GM12878 (cell line): Measurements from ENCODE around the gene GRM5. TPM values are rescaled to one million over a fixed set of nuclear protein-coding genes. Genes with fewer than 3 reads are reported as not detected.

ENCODE experiments used
- ATAC-seq: fragments of 200-7000 bp; cut with Tn5 transposase; 3 replicates; pipeline ENCODE4 v1.9.1; 2020; ENCODE audit warnings: mild to moderate bottlenecking, moderate library complexity
- BruUV-seq: library from RNA; stranded (reverse); fragments of 400-500 nt; replicated peaks from 2 replicates; lab custom pipeline; 2021; lab: Mats Ljungman, UMichigan
- CTCF ChIA-PET: fragments of 300-600 bp; sonication (Branson Sonifier 250); formaldehyde crosslinking; extraction: SDS; loops from one replicate; lab custom pipeline; 2021; ENCODE audit warnings: inconsistent platforms; lab: Yijun Ruan, JAX
- POLR2A ChIA-PET: fragments of 350-600 bp; formaldehyde crosslinking; extraction: SDS; loops from one replicate; lab custom pipeline; 2021; ENCODE audit warnings: inconsistent platforms; lab: Charles Lee
- RAD21 ChIA-PET: fragments of 300-600 bp; sonication (Branson Sonifier 250); formaldehyde crosslinking; loops from one replicate; lab custom pipeline; 2023; ENCODE audit warnings: antibody characterized with exemption; ENCODE audit not compliant: unreplicated experiment; lab: Charles Lee
- SMC1A ChIA-PET: fragments of 300-600 bp; sonication (Branson Sonifier 250); formaldehyde crosslinking; loops from one replicate; lab custom pipeline; 2023; ENCODE audit not compliant: unreplicated experiment, uncharacterized antibody; lab: Charles Lee
- DNase-seq: peaks from one replicate; pipeline ENCODE4 v3.0.0-alpha.2; 2011; ENCODE audit warnings: low read depth, low spot score
- FAIRE-seq: peaks from 3 replicates; lab custom pipeline; 2011; peaks lifted over from hg19 to GRCh38; lab: Jason Lieb, UNC
- H2AFZ ChIP-seq: 2 replicates; pipeline ENCODE4 v1.6.0; 2011; ENCODE audit warnings: low read depth, low read length, control low read depth; ENCODE audit not compliant: control insufficient read depth
- H3K27ac ChIP-seq: 2 replicates; pipeline ENCODE4 v1.5.1; 2011; ENCODE audit warnings: control low read depth; ENCODE audit not compliant: control insufficient read depth, insufficient read depth
- H3K27me3 ChIP-seq, 2 experiments: replicated peaks in 1 of 2; 2 replicates each; pipeline versions ENCODE4 v1.6.0 to v1.6.1; 2011; ENCODE audit warnings: low read length in 1 of 2; ENCODE audit not compliant: control insufficient read depth in 2 of 2, insufficient read depth in 2 of 2
- H3K36me3 ChIP-seq, 2 experiments: 2 replicates each; pipeline ENCODE4 v1.5.1; 2011; ENCODE audit warnings: low read length in 1 of 2; ENCODE audit not compliant: control insufficient read depth in 2 of 2, insufficient read depth in 2 of 2
- H3K4me1 ChIP-seq: 2 replicates; pipeline ENCODE4 v1.6.1; 2011; ENCODE audit warnings: mild to moderate bottlenecking, low read length, moderate library complexity, mixed read lengths; ENCODE audit not compliant: control insufficient read depth, insufficient read depth
- H3K4me2 ChIP-seq: 2 replicates; pipeline ENCODE4 v1.6.0; 2011; ENCODE audit warnings: control low read depth; ENCODE audit not compliant: control insufficient read depth, insufficient read depth
- H3K4me3 ChIP-seq: fragments of 200-600 bp; sonication (generic); 2 replicates; pipeline ENCODE4 v1.5.1; 2016
- H3K79me2 ChIP-seq: 2 replicates; pipeline ENCODE4 v1.6.0; 2011; ENCODE audit warnings: low read length; ENCODE audit not compliant: control insufficient read depth, insufficient read depth
- H3K9ac ChIP-seq: 2 replicates; pipeline ENCODE4 v1.8.0; 2011; ENCODE audit warnings: low read length, control low read depth, mixed read lengths; ENCODE audit not compliant: control insufficient read depth, insufficient read depth
- H3K9me3 ChIP-seq: replicated peaks from 3 replicates; pipeline ENCODE4 v1.5.1; 2011; ENCODE audit warnings: mild to moderate bottlenecking, low read length; ENCODE audit not compliant: control insufficient read depth, insufficient read depth
- H4K20me1 ChIP-seq: 2 replicates; pipeline ENCODE4 v1.6.0; 2011; ENCODE audit not compliant: control insufficient read depth, insufficient read depth
- BCL3 ChIP-seq: IDR thresholded peaks from 2 replicates; pipeline ENCODE4 v1.6.1; 2011; ENCODE audit warnings: borderline replicate concordance, low read depth, mild to moderate bottlenecking, moderate library complexity, low read length; ENCODE audit not compliant: insufficient read depth, poor library complexity, severe bottlenecking
- CREB1 ChIP-seq: IDR thresholded peaks from 2 replicates; pipeline ENCODE4 v1.6.1; 2012; ENCODE audit warnings: low read depth, mild to moderate bottlenecking, inconsistent platforms
- ESRRA ChIP-seq: IDR thresholded peaks from 2 replicates; pipeline ENCODE4 v1.6.1; 2012; ENCODE audit warnings: mild to moderate bottlenecking, low read length, improper control_type of control experiment
- ETV6 ChIP-seq, 2 experiments: fragments of 450-650 bp in 1 of 2; IDR thresholded peaks in 1 of 2; conservative IDR thresholded peaks in 1 of 2; 2 replicates each; pipeline ENCODE4 v1.6.1; 2014; ENCODE audit warnings: antibody characterized with exemption in 1 of 2, borderline replicate concordance in 1 of 2, low read depth in 1 of 2, mild to moderate bottlenecking in 1 of 2, moderate library complexity in 1 of 2
- HDGF ChIP-seq: fragments of 450-650 bp; IDR thresholded peaks from 2 replicates; pipeline ENCODE4 v1.6.1; 2016; ENCODE audit warnings: antibody characterized with exemption
- JUND ChIP-seq: IDR thresholded peaks from 2 replicates; pipeline ENCODE4 v1.6.1; 2012; ENCODE audit warnings: low read depth, mild to moderate bottlenecking, low read length, improper control_type of control experiment, moderate library complexity
- POLR2AphosphoS2 ChIP-seq: IDR thresholded peaks from 2 replicates; pipeline ENCODE4 v1.6.1; 2011; ENCODE audit warnings: low read depth, mild to moderate bottlenecking, low read length, improper control_type of control experiment, moderate library complexity
- RCOR1 ChIP-seq: conservative IDR thresholded peaks from 2 replicates; pipeline ENCODE4 v1.6.1; 2012; ENCODE audit warnings: low read depth, low read length, improper control_type of control experiment
- SMC3 ChIP-seq: IDR thresholded peaks from 2 replicates; pipeline ENCODE4 v1.6.1; 2011; ENCODE audit warnings: low read length, improper control_type of control experiment, borderline replicate concordance
- TARDBP ChIP-seq: IDR thresholded peaks from 2 replicates; pipeline ENCODE4 v1.6.1; 2016; ENCODE audit warnings: borderline replicate concordance
- ZZZ3 ChIP-seq: IDR thresholded peaks from 2 replicates; pipeline ENCODE4 v1.6.1; 2011; ENCODE audit warnings: low read depth; ENCODE audit not compliant: control insufficient read depth, insufficient read length
- in situ Hi-C: fragments of 300-500 bp; cut with MboI; formaldehyde crosslinking; loops from 9 replicates; pipeline ENCODE4 v1.14.3; 2018; ENCODE audit warnings: mixed read lengths
- intact Hi-C: fragments of 100-400 bp; cut with micrococcal nuclease; formaldehyde crosslinking; loops from one replicate; pipeline ENCODE4 v1.14.2; 2022; ENCODE audit not compliant: unreplicated experiment
- polyA plus RNA-seq, 11 experiments: library from polyadenylated mRNA; depleted of rRNA in 4 of 11; unstranded in 6 of 11; stranded (reverse) in 5 of 11; fragments of >200 nt; fragmentation: Nextera tagmentation in 4 of 11; fragmentation: Illumina TruSeq in 1 of 11; extraction: Ambion mirVana in 4 of 11; extraction: Trizol in 1 of 11; gene quantifications; 1 replicate in 1 of 11; 2 replicates in 10 of 11; pipeline versions ENCODE4 v1.2.1 to v1.2.3, GENCODE V29; 2011 to 2016; ENCODE audit warnings: inconsistent platforms in 2 of 11, missing spikeins in 2 of 11, low read depth in 1 of 11
- total RNA-seq, 4 experiments: library from RNA; depleted of rRNA in 3 of 4; stranded (reverse); fragments of >200 nt in 3 of 4; fragmentation: Illumina TruSeq in 1 of 4; extraction: Trizol in 1 of 4; gene quantifications; 2 replicates each; pipeline versions ENCODE4 v1.2.1 to v1.2.3, GENCODE V29; 2013 to 2021
- TF ChIP-seq, protein P1 (sequence below): fragments of 450-650 bp; IDR thresholded peaks from 2 replicates; pipeline ENCODE4 v1.6.1; 2016; ENCODE audit warnings: mild to moderate bottlenecking, moderate library complexity, borderline replicate concordance
- TF ChIP-seq, protein P2 (sequence below): IDR thresholded peaks from 2 replicates; pipeline ENCODE4 v1.6.1; 2011; ENCODE audit warnings: borderline replicate concordance, low read depth, mild to moderate bottlenecking, moderate library complexity, mixed read lengths, low read length; ENCODE audit not compliant: insufficient read depth; ENCODE audit errors: extremely low read length
- TF ChIP-seq, protein P3 (sequence below): IDR thresholded peaks from 2 replicates; pipeline ENCODE4 v1.6.1; 2011; ENCODE audit warnings: low read depth, low read length, improper control_type of control experiment, borderline replicate concordance

The GRM5 gene
- total and polyA plus RNA-seq, 10 of the 15 experiments (the other 5 are each of a cell fraction or from before 2014, with no cell fraction given): not detected

DNA sequence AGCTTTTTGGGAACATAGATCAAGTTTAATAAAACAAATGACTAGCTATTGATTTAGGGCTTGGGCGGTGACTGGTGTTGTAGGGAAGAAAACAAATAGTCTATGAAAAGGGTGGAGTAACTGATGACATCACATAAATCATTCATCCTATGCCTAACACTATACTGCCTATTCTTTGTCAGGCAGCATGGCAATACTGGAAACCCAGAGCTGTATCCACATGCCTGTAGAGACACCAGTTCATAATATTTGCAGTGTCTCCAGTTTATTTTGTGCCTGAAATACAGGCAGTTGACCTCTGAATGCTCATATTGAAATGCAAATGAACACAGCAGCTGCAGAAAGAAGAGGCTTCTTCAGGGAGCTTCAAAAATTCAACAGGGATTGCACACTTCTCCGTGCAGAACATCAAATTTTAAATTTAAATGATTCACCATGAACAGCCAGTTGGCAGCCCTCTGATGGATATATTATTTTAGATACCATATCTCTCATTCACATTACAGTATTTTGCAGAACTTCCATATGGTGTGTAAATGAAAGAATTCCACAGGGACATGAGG is 445.1 kb downstream of the GRM5 start (continued):
- TF ChIP-seq, protein P1, sequence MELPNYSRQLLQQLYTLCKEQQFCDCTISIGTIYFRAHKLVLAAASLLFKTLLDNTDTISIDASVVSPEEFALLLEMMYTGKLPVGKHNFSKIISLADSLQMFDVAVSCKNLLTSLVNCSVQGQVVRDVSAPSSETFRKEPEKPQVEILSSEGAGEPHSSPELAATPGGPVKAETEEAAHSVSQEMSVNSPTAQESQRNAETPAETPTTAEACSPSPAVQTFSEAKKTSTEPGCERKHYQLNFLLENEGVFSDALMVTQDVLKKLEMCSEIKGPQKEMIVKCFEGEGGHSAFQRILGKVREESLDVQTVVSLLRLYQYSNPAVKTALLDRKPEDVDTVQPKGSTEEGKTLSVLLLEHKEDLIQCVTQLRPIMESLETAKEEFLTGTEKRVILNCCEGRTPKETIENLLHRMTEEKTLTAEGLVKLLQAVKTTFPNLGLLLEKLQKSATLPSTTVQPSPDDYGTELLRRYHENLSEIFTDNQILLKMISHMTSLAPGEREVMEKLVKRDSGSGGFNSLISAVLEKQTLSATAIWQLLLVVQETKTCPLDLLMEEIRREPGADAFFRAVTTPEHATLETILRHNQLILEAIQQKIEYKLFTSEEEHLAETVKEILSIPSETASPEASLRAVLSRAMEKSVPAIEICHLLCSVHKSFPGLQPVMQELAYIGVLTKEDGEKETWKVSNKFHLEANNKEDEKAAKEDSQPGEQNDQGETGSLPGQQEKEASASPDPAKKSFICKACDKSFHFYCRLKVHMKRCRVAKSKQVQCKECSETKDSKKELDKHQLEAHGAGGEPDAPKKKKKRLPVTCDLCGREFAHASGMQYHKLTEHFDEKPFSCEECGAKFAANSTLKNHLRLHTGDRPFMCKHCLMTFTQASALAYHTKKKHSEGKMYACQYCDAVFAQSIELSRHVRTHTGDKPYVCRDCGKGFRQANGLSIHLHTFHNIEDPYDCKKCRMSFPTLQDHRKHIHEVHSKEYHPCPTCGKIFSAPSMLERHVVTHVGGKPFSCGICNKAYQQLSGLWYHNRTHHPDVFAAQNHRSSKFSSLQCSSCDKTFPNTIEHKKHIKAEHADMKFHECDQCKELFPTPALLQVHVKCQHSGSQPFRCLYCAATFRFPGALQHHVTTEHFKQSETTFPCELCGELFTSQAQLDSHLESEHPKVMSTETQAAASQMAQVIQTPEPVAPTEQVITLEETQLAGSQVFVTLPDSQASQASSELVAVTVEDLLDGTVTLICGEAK: no peak
- TF ChIP-seq ZZZ3 (no peak), TARDBP (no peak)

DNA sequence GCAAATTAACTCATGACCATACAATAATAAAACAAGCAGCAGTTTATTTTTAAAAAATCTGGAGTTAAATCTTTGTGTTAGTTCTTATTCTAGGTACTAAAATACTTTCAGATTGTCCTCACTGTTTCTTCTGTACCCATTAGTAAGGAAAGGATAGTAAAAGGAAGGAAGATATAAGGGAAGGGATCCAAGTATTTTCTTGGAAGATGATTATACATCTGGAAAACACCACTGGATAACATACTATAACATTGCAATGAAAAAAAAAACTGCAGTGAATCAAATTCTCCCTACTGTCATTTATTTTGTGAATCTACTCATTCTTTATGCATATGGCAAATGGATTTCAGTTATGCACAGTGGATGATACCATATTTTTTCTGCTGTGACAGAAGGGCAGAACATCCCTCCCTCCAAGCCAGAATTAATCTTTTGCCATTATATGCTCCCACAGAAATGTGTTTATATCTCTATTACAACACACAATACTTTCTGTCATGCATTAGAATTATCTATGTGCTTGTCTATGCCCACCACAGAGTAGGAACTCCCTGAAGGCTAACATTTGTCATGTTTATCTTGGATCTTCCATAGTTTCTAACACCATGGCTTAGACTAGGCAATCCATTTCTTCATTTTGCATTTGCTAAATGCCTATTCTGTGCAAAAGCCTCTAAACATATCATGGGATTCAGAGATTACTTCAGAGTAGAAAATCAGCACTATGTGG is 446.0 kb downstream of the GRM5 start:
- no peak overlapping the region for H3K9ac ChIP-seq
- CTCF ChIA-PET: no interaction called here
- FAIRE-seq (no peak), DNase-seq (no peak), ATAC-seq (no peak)
- H4K20me1 ChIP-seq: no peaks in the 10 kb centered on the region
- no peaks in the 10 kb centered on the region; a peak in 2 of 4 replicates for H3K27me3 ChIP-seq
- SMC1A ChIA-PET: no interaction called here
- RAD21 ChIA-PET: no interaction called here
- no peaks in the 10 kb centered on the region for H3K4me1 ChIP-seq
- intact Hi-C loops (no loop called here), in situ Hi-C loops (no loop called here)
- BruUV-seq: no TSS peak
- H3K36me3 ChIP-seq: no peaks in the 10 kb centered on the region
- no peak overlapping the region for H2AFZ ChIP-seq
- H3K9me3 ChIP-seq: no peaks in the 10 kb centered on the region
- no peak overlapping the region for H3K4me2 ChIP-seq
- no peak overlapping the region for H3K4me3 ChIP-seq
- no peaks in the 10 kb centered on the region for H3K79me2 ChIP-seq
- H3K27ac ChIP-seq: no peak overlapping the region
- POLR2A ChIA-PET: no interaction called here
- TF ChIP-seq, protein P2, sequence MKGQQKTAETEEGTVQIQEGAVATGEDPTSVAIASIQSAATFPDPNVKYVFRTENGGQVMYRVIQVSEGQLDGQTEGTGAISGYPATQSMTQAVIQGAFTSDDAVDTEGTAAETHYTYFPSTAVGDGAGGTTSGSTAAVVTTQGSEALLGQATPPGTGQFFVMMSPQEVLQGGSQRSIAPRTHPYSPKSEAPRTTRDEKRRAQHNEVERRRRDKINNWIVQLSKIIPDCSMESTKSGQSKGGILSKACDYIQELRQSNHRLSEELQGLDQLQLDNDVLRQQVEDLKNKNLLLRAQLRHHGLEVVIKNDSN: no peak
- TF ChIP-seq SMC3 (no peak), ESRRA (no peak), POLR2AphosphoS2 (no peak), RCOR1 (no peak), CREB1 (no peak), HDGF (no peak), BCL3 (no peak), ETV6 (conservative IDR thresholded peaks at IDR 0.05 in 1 of 2, IDR thresholded peaks at IDR 0.05 in 1 of 2; ENCODE audit: borderline replicate concordance in 1 of 2, low read depth in 1 of 2) (no peak), JUND (no peak)
- TF ChIP-seq, protein P3, sequence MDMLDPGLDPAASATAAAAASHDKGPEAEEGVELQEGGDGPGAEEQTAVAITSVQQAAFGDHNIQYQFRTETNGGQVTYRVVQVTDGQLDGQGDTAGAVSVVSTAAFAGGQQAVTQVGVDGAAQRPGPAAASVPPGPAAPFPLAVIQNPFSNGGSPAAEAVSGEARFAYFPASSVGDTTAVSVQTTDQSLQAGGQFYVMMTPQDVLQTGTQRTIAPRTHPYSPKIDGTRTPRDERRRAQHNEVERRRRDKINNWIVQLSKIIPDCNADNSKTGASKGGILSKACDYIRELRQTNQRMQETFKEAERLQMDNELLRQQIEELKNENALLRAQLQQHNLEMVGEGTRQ: no peak
- TF ChIP-seq, all 136 proteins: peak for 0
